Mammary epithelial cell (primary cell): ENCODE data around the gene BRCA2.

Source experiments
- EZH2 ChIP-seq: IDR thresholded peaks from 2 replicates; pipeline ENCODE4 v1.6.1; 2012; ENCODE audit warnings: low read length, inconsistent platforms, borderline replicate concordance
- TF ChIP-seq, protein P1 (sequence below), 2 donors: IDR thresholded peaks in 1 of 2; conservative IDR thresholded peaks in 1 of 2; 2 replicates each; pipeline ENCODE4 v1.5.1; 2011 to 2012; ENCODE audit warnings: inconsistent platforms in 2 of 2, low read length in 2 of 2, mild to moderate bottlenecking in 2 of 2, control low read depth in 1 of 2, low read depth in 1 of 2; ENCODE audit not compliant: insufficient read depth in 1 of 2; ENCODE audit errors: extremely low read depth in 1 of 2

DNA sequence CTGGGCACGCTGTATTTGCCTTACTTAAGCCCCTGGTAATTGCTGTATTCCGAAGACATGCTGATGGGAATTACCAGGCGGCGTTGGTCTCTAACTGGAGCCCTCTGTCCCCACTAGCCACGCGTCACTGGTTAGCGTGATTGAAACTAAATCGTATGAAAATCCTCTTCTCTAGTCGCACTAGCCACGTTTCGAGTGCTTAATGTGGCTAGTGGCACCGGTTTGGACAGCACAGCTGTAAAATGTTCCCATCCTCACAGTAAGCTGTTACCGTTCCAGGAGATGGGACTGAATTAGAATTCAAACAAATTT lies 676 bp downstream of the BRCA2 start:
- TF ChIP-seq, protein P1, sequence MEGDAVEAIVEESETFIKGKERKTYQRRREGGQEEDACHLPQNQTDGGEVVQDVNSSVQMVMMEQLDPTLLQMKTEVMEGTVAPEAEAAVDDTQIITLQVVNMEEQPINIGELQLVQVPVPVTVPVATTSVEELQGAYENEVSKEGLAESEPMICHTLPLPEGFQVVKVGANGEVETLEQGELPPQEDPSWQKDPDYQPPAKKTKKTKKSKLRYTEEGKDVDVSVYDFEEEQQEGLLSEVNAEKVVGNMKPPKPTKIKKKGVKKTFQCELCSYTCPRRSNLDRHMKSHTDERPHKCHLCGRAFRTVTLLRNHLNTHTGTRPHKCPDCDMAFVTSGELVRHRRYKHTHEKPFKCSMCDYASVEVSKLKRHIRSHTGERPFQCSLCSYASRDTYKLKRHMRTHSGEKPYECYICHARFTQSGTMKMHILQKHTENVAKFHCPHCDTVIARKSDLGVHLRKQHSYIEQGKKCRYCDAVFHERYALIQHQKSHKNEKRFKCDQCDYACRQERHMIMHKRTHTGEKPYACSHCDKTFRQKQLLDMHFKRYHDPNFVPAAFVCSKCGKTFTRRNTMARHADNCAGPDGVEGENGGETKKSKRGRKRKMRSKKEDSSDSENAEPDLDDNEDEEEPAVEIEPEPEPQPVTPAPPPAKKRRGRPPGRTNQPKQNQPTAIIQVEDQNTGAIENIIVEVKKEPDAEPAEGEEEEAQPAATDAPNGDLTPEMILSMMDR (conservative IDR thresholded peaks at IDR 0.05 in 1 of 2, IDR thresholded peaks at IDR 0.05 in 1 of 2; ENCODE audit: extremely low read depth in 1 of 2, insufficient read depth in 1 of 2, low read depth in 1 of 2, low read length in 2 of 2) = no peak
- TF ChIP-seq EZH2 = no peak
